ENCODE data around the gene DYNC1I1. TPM values are rescaled to one million over a fixed set of nuclear protein-coding genes. Genes with fewer than 3 reads are reported as not detected.

The DYNC1I1 gene
- total RNA-seq, 1 experiment from 2014 or later, result 1.4 TPM

DNA sequence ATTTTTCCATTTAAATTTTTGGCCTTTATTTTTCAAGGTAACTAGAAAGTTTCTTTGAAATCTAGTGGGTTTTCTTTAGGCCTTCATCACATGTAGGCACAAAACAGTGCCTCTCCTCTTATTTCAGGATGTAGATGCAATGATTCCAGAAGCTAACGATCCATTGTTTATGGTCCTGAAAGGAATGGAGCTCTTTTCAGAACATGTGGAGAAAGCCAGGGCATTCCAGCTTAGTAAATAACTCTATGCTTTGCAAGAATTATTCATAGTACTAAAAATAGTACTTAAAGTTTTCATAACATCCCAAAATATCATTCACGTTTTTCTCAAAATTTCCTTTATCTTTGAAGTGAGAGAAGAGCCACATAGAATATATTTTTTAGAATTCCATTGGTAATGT, 91.3 kb downstream of the DYNC1I1 start:
- no peak for DNase-seq
- H3K4me3 ChIP-seq (ENCODE audit: insufficient read depth, low read depth, low read length), result no peak overlapping the region
- no peaks in the 10 kb centered on the region for H3K36me3 ChIP-seq (replicated peaks; ENCODE audit: control insufficient read depth, insufficient read depth, low read length)
- H3K27me3 ChIP-seq (ENCODE audit: control insufficient read depth, insufficient read depth, low read length), result no peaks in the 10 kb centered on the region

DNA sequence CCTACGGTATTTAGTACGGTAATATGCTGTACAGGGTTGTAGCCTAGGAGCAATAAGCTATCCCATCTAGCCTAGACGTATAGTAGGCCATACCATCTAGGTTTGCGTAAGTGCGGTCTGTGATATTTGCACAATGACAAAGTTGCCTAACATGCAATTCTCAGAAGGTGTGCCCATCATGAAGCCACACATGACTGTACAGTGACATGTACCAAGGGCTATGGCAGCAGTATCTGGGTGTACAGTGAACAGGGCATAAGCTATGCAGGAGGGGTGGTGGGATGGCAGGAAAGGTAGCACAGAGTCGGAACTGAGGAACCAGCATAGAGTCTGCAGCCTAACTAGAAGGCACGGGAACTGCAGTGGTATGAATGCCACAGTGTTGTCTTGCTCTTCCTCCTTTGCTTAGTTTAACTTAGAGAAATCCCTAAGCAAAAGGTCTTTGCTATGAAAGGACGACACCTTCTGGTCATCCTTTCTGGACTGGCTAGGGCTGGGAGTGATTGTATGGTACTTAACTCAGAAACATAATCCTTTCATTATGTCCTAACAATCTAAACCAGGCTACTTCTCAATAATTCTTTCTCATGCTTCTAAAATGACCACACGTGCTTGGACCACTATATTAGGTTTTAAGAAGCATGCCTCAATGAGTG, 93.5 kb downstream of the DYNC1I1 start:
- no peaks in the 10 kb centered on the region for H3K36me3 ChIP-seq (replicated peaks; ENCODE audit: control insufficient read depth, insufficient read depth, low read length)
- H3K27me3 ChIP-seq (ENCODE audit: control insufficient read depth, insufficient read depth, low read length), result no peaks in the 10 kb centered on the region
- H3K4me3 ChIP-seq (ENCODE audit: insufficient read depth, low read depth, low read length), result no peak overlapping the region
- DNase-seq, result peak; percentile 13

DNA sequence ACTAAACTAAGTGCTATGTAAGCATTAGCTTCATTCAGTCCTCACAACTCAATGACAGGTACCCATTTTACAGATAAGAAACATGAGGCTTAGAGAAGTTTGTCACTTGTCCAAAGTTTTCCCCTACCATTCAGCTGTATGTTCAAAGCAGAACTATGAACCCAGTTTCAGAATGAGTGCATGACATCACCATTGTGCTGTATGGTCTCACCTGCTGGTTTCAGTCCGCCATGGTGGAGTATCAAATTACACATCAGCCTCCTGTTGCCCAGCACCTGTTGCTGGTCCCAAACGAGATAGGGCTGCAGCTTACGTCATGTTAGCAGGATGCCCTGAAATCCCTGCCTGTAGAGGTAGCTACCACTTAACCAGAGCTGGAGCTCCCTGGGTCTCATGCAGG, 95.0 kb downstream of the DYNC1I1 start:
- no peaks in the 10 kb centered on the region for H3K36me3 ChIP-seq (replicated peaks; ENCODE audit: control insufficient read depth, insufficient read depth, low read length)
- DNase-seq, result peak; percentile 16
- no peak overlapping the region for H3K4me3 ChIP-seq (ENCODE audit: insufficient read depth, low read depth, low read length)
- no peaks in the 10 kb centered on the region for H3K27me3 ChIP-seq (ENCODE audit: control insufficient read depth, insufficient read depth, low read length)

DNA sequence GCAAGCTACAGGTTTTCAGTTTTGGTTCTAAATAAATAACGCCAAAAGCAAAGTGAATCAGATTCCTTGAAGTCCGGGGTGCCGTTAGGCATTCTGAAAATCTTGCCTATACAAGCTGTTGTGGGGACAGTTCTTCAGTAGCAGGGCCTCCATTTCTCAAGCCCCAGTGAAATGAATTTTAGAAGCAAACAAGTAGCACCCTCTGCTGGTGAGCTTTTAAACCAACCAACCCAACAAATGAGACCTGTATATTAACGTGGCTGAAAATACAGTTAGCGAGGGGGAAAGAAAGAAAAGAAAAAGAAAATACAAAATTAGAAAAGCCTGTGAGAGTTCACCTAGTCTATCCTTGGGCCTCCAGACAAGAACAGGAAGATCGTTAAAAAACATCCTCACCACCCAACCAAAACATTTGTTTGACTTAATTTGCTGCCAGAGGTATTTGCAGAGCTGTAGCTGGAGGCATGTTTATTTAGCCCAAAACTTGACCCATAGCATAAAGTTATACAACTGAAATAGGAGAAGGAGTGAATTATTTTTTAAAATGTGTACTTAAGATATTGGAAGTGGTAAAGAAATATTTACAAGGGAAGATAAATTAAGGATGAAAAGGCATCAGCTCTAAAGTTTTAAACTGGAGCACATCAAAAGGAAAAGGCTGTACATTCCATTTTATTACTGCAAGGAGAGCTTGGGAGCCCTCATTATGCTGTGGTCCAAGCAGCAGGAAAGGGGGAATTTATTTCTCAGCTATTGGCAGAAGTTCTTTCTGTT, 98.9 kb downstream of the DYNC1I1 start:
- Histone ChIP-seq H3K27me3 (ENCODE audit: control insufficient read depth, insufficient read depth, low read length) (no peaks in the 10 kb centered on the region), H3K36me3 (replicated peaks; ENCODE audit: control insufficient read depth, insufficient read depth, low read length) (no peaks in the 10 kb centered on the region), H3K4me3 (ENCODE audit: insufficient read depth, low read depth, low read length) (no peak overlapping the region)
- DNase-seq, result peak; percentile 51

DNA sequence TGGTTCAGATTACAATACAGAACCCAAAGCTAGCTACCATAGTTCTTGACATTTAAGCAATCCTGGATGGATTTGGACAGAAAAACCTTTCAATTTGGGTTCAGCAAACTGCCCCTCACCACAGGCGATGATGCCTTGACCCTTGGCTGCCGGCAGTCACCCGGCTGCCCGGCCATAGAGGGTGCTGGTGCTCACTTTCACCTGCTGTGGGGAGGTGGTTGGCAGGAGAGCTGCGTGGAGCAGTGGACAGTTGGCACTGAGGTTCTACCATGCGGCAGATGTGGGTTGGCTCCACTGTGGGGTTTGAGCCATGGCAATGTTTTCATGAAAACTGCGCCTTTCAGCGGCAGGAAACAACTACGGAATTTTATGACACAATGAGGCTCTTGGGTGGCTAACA, 99.5 kb downstream of the DYNC1I1 start:
- Histone ChIP-seq H3K36me3 (replicated peaks; ENCODE audit: control insufficient read depth, insufficient read depth, low read length) (no peaks in the 10 kb centered on the region), H3K27me3 (ENCODE audit: control insufficient read depth, insufficient read depth, low read length) (no peaks in the 10 kb centered on the region), H3K4me3 (ENCODE audit: insufficient read depth, low read depth, low read length) (no peak overlapping the region)
- DNase-seq, result no peak

DNA sequence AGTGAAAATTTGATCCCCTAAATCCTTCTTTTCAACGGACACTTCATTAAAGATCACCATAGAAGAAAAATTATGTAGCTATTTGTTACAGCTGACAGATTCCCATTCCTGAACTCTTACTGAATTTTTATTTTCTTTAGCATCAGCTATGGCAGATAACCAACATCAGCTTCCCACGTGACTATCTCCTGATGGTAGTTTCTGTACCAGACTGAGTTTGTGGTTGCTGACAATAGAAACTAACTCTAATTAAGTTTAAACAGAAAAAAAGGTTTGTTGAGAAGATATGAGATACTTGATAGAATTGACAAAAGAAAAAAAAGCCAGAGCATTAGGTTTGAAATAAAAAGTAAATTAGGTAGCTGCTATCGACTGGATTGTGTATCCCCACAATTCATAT, 101.8 kb downstream of the DYNC1I1 start:
- H3K27me3 ChIP-seq (ENCODE audit: control insufficient read depth, insufficient read depth, low read length), result no peaks in the 10 kb centered on the region
- no peak overlapping the region for H3K4me3 ChIP-seq (ENCODE audit: insufficient read depth, low read depth, low read length)
- no peak for DNase-seq

DNA sequence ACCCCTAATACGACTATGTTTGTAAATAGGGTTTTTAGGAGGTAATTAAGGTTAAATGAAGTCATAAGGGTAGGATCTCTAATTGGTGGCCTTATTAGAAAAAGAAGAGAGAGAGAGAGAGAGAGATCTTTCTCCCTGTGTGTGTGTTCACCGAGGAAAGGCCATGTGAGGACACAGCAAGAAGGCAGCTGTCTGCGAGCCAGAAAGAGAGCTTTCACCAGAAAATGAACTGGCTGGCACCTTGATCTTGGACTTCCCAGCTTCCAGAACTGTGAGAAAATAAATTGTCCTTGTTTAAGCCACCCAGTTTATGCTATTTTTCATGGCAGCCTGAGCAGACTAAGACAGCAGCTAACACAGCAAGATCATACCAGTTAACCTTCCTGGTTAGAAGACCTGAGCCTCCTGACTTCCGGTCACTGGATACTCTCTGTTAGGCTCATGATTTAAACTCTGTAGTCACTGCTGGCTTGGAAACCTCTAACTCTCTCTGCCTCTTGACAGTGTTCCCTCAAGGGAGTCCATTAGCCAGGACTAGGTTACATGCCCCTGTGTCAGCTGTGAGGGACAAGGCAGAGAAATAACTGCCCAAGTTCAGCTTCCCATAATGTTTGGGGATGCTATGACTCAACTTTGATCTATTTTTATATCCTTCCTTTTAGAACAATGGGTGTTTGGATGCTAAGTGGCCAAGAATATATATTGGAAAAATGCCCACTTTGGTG, 102.3 kb downstream of the DYNC1I1 start:
- no peaks in the 10 kb centered on the region for H3K27me3 ChIP-seq (ENCODE audit: control insufficient read depth, insufficient read depth, low read length)
- H3K4me3 ChIP-seq (ENCODE audit: insufficient read depth, low read depth, low read length), result no peak overlapping the region
- no peaks in the 10 kb centered on the region for H3K36me3 ChIP-seq (replicated peaks; ENCODE audit: control insufficient read depth, insufficient read depth, low read length)
- no peak for DNase-seq

More for the DNA sequence above, 101.8 kb downstream of the DYNC1I1 start:
- no peaks in the 10 kb centered on the region for H3K36me3 ChIP-seq (replicated peaks; ENCODE audit: control insufficient read depth, insufficient read depth, low read length)

DNA sequence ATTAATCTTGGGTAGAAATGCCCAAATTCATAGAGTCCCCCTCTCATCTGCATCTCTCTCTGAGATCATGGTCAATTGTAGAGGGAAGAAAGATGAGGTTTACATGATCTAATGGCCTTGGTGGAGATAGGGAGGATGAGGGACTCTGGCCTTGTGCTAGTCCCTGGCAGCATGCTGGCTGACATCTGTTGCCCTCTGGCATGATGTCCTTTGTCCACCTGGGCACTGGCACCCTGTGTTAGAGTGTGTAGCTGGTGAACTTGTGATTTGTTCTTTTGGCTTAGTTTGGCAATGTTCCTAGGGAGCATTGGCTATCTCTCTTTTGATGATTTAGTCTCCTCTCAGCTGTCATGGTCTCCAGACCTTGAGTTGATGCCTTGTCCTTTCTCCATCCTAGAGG, 103.2 kb downstream of the DYNC1I1 start:
- no peaks in the 10 kb centered on the region for H3K27me3 ChIP-seq (ENCODE audit: control insufficient read depth, insufficient read depth, low read length)
- no peak for DNase-seq
- H3K36me3 ChIP-seq (replicated peaks; ENCODE audit: control insufficient read depth, insufficient read depth, low read length), result no peaks in the 10 kb centered on the region
- H3K4me3 ChIP-seq (ENCODE audit: insufficient read depth, low read depth, low read length), result no peak overlapping the region

DNA sequence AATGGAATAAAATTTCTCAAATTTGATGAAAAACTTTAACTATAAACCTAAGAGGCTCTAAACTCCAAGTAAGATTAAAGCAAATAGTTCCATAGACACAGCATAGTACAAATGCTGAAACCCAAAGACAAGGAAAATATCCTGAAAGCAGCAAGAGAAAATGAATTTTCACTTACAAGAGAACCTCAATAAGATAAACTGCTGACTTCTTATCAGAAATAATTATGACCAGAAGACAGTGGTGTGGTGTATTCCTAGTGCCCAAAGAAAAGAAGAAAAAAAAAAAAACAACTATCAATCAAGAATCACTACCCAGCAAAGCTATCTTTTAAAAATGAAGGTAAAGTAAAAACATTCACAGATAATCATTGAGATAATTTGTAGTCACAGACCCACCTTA, 106.3 kb downstream of the DYNC1I1 start:
- no peaks in the 10 kb centered on the region for H3K36me3 ChIP-seq (replicated peaks; ENCODE audit: control insufficient read depth, insufficient read depth, low read length)
- no peak overlapping the region for H3K4me3 ChIP-seq (ENCODE audit: insufficient read depth, low read depth, low read length)
- H3K27me3 ChIP-seq (ENCODE audit: control insufficient read depth, insufficient read depth, low read length), result no peaks in the 10 kb centered on the region
- no peak for DNase-seq

DNA sequence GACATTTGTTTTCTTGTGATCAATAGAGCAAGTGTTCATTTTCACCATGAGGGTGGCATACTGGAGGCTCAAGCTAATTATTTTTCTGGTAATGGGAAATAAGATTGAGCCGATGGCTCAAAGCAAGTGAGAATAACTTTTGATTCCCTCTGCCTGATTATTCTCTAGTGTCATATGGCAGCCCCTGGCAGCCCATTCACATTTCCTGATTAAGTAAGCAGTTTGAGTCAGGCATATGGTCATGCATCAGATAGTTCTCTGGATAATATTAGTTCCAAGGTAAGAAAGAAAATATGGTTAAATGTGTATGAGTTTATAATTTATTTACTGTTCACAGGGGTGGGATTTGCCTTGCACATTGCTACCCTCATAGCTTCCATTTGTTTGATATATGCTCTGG, 109.2 kb downstream of the DYNC1I1 start:
- no peak for DNase-seq
- Histone ChIP-seq H3K36me3 (replicated peaks; ENCODE audit: control insufficient read depth, insufficient read depth, low read length) (no peaks in the 10 kb centered on the region), H3K4me3 (ENCODE audit: insufficient read depth, low read depth, low read length) (no peak overlapping the region), H3K27me3 (ENCODE audit: control insufficient read depth, insufficient read depth, low read length) (no peaks in the 10 kb centered on the region)

DNA sequence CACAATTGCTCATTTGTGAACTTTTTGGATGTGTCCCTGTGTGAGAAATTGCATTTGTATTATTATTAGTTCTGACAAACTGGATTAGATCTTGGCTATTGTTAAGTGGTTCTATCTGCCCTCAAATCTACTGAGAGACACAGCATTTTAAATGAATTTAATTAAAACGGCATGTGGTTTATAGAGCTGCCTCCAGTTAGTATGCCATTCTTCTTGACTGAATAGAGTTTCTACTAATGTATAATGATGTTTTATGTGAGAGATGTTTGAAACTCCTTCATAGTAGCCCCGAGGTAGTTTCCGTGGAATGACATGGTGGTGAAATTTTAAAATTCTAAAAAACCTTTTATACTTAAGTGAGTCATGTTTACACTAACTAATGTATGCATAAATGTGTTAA, 110.9 kb downstream of the DYNC1I1 start:
- no peaks in the 10 kb centered on the region for H3K36me3 ChIP-seq (replicated peaks; ENCODE audit: control insufficient read depth, insufficient read depth, low read length)
- H3K27me3 ChIP-seq (ENCODE audit: control insufficient read depth, insufficient read depth, low read length), result no peaks in the 10 kb centered on the region
- no peak overlapping the region for H3K4me3 ChIP-seq (ENCODE audit: insufficient read depth, low read depth, low read length)
- DNase-seq, result no peak

DNA sequence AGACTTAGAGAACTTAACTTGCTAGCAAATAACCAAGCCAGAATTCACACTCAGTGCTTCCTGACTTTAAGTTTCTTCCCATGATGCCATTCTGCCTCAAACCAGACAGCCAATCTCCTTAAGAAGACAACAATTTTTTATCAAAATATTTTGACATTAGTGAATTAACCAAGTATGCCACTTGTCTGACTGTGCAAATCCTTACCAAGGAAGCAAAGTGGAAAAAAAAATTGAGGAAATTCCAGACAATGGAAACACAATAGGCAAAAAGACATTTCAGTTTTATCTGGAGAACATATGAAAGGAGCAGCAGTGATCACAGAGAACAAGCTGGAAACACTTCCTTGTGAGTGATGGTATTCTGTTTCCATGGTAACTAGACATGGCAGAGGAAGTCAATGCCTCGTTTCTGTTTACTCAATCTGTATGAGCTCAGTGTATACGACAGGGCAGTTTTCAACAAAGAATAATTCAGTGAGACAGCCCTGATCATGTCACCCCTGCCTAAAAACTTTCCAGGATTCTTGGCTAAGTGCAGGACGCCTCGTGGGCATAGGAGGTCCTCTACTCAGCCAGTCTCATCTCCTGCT, 114.2 kb downstream of the DYNC1I1 start:
- Histone ChIP-seq H3K4me3 (ENCODE audit: insufficient read depth, low read depth, low read length) (no peak overlapping the region), H3K27me3 (ENCODE audit: control insufficient read depth, insufficient read depth, low read length) (no peaks in the 10 kb centered on the region), H3K36me3 (replicated peaks; ENCODE audit: control insufficient read depth, insufficient read depth, low read length) (no peaks in the 10 kb centered on the region)
- DNase-seq, result no peak

DNA sequence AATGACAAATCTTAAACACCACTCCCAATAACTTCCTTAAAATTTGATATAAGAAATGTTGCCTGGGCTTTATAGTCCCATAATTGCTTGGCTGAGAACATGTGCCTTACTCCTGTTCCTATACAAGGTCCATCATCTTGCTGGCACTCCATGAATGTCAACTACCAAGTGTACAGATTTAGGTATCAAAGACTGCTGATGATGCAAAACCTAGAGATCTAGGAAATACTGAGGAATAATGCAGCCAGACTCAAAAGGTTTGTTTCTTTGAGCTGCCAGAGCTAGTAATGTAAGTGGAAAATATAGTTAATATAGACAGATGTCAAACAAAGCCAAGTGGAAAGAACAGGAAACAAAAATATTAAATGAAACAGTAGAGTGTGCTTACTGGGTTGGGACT, 121.1 kb downstream of the DYNC1I1 start:
- H3K36me3 ChIP-seq (replicated peaks; ENCODE audit: control insufficient read depth, insufficient read depth, low read length), result no peaks in the 10 kb centered on the region
- no peak overlapping the region for H3K4me3 ChIP-seq (ENCODE audit: insufficient read depth, low read depth, low read length)
- no peak for DNase-seq
- no peaks in the 10 kb centered on the region for H3K27me3 ChIP-seq (ENCODE audit: control insufficient read depth, insufficient read depth, low read length)

DNA sequence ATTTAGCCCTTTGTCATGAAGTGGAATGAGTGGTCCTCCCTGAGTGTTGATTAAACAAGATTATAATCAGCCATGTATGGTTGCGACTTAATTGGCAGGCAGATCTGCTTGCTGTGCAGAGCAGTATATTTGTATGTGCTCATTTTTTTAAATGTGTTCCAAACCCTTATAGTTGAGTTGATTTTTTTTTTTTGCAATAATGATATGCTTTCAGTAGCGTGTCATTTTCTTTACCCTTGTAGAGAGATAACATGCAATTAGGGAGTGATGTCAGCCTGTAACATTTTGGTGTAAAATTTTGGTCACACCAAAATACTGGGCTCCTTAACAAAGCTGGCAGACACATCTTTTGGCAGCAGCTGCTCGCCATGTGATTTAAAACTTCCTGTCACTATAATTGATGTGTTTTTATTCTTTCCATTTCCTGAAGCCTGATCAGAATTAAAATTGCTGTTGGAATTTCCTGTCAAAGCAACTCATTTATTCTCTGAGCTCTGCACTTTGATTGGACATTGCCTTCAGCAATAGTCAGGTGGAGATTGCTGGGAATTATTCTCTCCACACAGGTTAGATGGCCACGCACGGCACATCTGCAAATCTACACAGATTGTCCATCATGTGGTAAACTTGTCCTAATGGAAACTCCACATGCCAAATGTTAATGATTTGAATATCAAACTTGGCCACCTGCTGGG, 125.3 kb downstream of the DYNC1I1 start:
- Histone ChIP-seq H3K36me3 (replicated peaks; ENCODE audit: control insufficient read depth, insufficient read depth, low read length) (no peaks in the 10 kb centered on the region), H3K27me3 (ENCODE audit: control insufficient read depth, insufficient read depth, low read length) (no peaks in the 10 kb centered on the region), H3K4me3 (ENCODE audit: insufficient read depth, low read depth, low read length) (no peak overlapping the region)
- no peak for DNase-seq
